ENCODE measurements around the gene HOXC4. TPM values are rescaled to one million over a fixed set of nuclear protein-coding genes. Genes with fewer than 3 reads are reported as not detected.

The HOXC4 gene
- total and polyA plus RNA-seq, 2 of the 8 experiments (the other 6 are each of a cell fraction or from before 2014, with no cell fraction given) = not detected

GRCh38 chr12:54074308-54074707 lies 20.7 kb downstream of the HOXC4 start:
- TF ChIP-seq SP1 (IDR thresholded peaks at IDR 0.05; ENCODE audit: low read depth, low read length) = no peak
- TF ChIP-seq BACH1 (IDR thresholded peaks at IDR 0.05; ENCODE audit: low read length) = no peak
- TF ChIP-seq MAX (IDR thresholded peaks at IDR 0.05) = no peak
- no peak overlapping the region for H2BK5ac ChIP-seq (ENCODE audit: low read depth, low read length)
- H3K4me1 ChIP-seq (replicated peaks in 1 of 4; ENCODE audit: control insufficient read depth in 3 of 4, insufficient read depth in 4 of 4, low read length in 3 of 4) = peaks cover 5 to 13% (median 8%) of the 10 kb centered on the region in 4 experiments; a peak in 6 of 7 replicates
- H2BK15ac ChIP-seq (ENCODE audit: low read length) = no peak overlapping the region
- no peak overlapping the region for H4K8ac ChIP-seq (ENCODE audit: extremely low read depth, insufficient read depth, low read length)
- no peak overlapping the region for H3K9ac ChIP-seq (replicated peaks in 1 of 4; ENCODE audit: extremely low read depth in 1 of 4, low read depth in 3 of 4, low read length in 3 of 4)
- no peak overlapping the region for H2BK20ac ChIP-seq (ENCODE audit: low read length)
- no peaks in the 10 kb centered on the region for H3K36me3 ChIP-seq (ENCODE audit: control insufficient read depth in 2 of 4, insufficient read depth in 4 of 4, low read length in 3 of 4)
- FAIRE-seq = no peak
- 71% methylated on average over 6 of the region's 6 CpGs; no CpG with 5 or more reads in 1 of the 2 experiments for WGBS, 2 experiments (ENCODE audit: extremely low coverage in 1 of 2, insufficient coverage in 1 of 2, insufficient read length in 1 of 2, insufficient replicate concordance in 2 of 2, low coverage in 1 of 2, low lambda C conversion rate in 2 of 2, missing lambda C conversion rate in 1 of 2)
- no peak overlapping the region for H2BK120ac ChIP-seq (replicated peaks; ENCODE audit: low read depth, low read length)
- ChIA-PET POLR2A (ENCODE audit: partially characterized antibody) (no interaction called here), CTCF (ENCODE audit: partially characterized antibody) (interaction anchor here (0.8 kb wide), 1 partner anchor 9 kb away, joined by 3 read pairs; no protein-coding TSS in a partner anchor)
- no peak overlapping the region for H3K27ac ChIP-seq (ENCODE audit: low read depth, low read length)
- H3K4me3 ChIP-seq (ENCODE audit: extremely low read depth in 1 of 4, insufficient read depth in 2 of 4, low read depth in 3 of 4, low read length in 4 of 4) = no peak overlapping the region
- H3K9me3 ChIP-seq (ENCODE audit: insufficient read depth in 2 of 2, low read depth in 1 of 2, low read length in 1 of 2) = no peaks in the 10 kb centered on the region
- H3K18ac ChIP-seq (ENCODE audit: extremely low read depth, low read length) = no peak overlapping the region
- no peak overlapping the region for H3K23ac ChIP-seq (ENCODE audit: insufficient read length)
- no peak overlapping the region for H4K5ac ChIP-seq (ENCODE audit: insufficient read length, low read depth, low read length)
- H3K27me3 ChIP-seq (replicated peaks in 1 of 4; ENCODE audit: control insufficient read depth in 3 of 4, extremely low read depth in 1 of 4, insufficient read depth in 3 of 4, low read length in 3 of 4) = peaks cover 25 to 58% (median 45%) of the 10 kb centered on the region in 4 experiments
- no peak for DNase-seq (ENCODE audit: low read depth in 1 of 2, low spot score in 2 of 2)
- H2AK5ac ChIP-seq (ENCODE audit: low read depth, low read length) = no peak overlapping the region
- no peaks in the 10 kb centered on the region for H3K23me2 ChIP-seq (ENCODE audit: low read depth, low read length)
- no peak overlapping the region for H3K56ac ChIP-seq (replicated peaks; ENCODE audit: insufficient read length, low read depth, low read length)
- no peak overlapping the region for H3K4ac ChIP-seq (replicated peaks; ENCODE audit: insufficient read length, low read depth, low read length)
- no peak overlapping the region for H3K14ac ChIP-seq (ENCODE audit: insufficient read length)
- H4K91ac ChIP-seq (replicated peaks; ENCODE audit: insufficient read length, low read length) = no peak overlapping the region
- no peaks in the 10 kb centered on the region for H4K20me1 ChIP-seq (replicated peaks in 1 of 2; ENCODE audit: control insufficient read depth in 1 of 2, insufficient read depth in 2 of 2, low read length in 2 of 2)
- no peak overlapping the region for H3K4me2 ChIP-seq (ENCODE audit: insufficient read depth in 1 of 2, low read depth in 2 of 2, low read length in 2 of 2)
- H2BK12ac ChIP-seq (ENCODE audit: low read depth, low read length) = 0 out of 2 replicates have a peak overlapping the region, but pooled peaks have one; percentile 18
- no peaks in the 10 kb centered on the region for H3K79me2 ChIP-seq (ENCODE audit: control insufficient read depth in 1 of 2, insufficient read depth in 2 of 2, low read length in 2 of 2)
- no peaks in the 10 kb centered on the region for H3K79me1 ChIP-seq (ENCODE audit: low read depth, low read length)
- H2AFZ ChIP-seq (ENCODE audit: low read length) = no peak overlapping the region

Data from H1 (cell line).